NCI-H69 (cell line): ENCODE measurements around the gene MRC2.

Source experiments
- DNase-seq: peaks from one replicate; lab custom pipeline; 2025; lab: John Stamatoyannopoulos, UW

MRC2 gene

DNA sequence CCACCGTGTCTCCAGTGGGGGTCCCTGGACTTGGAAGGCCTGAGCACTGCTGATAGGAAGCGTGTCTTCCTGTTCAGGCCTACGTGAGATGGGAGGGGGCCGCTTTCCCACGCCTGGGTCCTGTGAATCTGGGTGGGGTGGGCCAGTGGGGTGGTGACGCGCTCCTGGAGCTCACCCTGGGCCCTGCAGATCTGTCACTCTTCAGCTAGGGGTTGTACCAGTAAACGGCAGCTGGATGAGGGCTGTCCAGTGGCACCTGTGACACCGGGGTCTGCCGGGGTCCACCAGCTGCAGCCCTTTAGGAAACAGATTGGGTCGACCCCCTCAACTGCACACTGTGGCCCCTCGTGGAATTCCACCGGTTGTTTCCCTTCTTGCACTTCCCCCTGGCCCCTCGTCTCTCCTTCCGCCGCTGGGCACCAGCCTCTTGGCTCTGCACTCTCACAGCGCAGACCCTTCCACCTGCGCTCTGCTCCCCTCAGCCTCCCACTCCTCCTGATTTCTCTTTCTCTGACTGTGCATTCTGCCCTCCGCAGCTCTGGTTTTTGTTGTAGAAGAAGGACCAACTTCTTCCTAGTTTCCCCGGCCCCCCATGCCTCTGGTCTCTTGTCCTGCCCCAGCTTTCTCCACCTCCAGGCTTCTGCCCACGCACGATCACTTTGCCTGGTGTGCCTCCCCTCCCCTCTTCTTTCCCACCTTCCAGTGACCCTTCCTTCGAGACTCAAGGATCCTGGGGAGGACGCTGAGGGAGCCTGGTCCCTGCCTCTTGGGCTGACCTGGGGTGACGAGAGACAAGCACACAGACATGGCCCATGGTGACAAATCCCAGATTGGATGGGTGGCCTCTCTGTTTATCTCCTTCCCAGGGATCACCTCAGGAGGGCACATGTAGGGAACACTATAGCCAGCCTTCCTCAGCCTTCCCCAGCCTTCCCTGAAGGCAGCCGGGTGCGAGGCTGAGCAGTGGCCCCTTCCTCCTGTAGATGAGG, 4.8 kb downstream of the MRC2 start:
- DNase-seq, result no peak

DNA sequence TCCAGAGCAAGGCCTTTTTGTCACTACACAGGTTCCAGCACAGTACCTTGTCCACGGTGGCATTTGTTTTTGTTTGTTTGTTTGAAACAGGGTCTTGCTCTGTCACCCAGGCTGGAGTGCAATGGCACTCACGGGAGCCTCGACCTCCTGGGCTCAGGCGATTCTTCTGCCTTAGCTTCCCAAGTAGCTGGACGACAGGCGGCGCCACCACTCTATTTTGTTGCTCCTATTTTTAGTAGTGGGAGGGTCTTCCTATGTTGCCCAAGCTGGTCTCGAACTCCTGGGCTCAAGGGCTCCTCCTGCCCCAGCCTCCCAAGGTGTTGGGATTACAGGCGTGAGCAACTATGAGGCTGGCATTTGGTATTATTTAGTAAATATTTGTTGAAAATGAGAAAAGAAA, 10.3 kb downstream of the MRC2 start:
- DNase-seq, result peak; percentile 62

DNA sequence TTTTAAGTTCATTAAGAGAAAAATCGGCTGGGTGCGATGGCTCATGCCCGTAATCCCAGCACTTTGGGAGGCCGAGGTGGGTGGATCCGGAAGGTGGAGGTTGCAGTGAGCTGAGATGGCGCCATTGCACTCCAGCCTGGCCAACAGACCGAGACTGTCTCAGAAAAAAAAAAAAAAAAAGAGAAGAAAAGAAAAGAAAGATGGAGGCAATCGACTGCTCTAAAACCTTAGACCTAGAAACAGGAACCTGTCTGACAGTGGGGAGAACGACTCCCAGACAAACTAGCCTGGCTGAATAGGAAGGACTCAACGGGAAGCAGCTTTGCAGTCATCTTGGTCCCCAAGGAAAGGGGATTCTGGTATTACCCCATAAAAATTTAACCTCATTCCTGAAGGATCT, 13.7 kb downstream of the MRC2 start:
- no peak for DNase-seq

DNA sequence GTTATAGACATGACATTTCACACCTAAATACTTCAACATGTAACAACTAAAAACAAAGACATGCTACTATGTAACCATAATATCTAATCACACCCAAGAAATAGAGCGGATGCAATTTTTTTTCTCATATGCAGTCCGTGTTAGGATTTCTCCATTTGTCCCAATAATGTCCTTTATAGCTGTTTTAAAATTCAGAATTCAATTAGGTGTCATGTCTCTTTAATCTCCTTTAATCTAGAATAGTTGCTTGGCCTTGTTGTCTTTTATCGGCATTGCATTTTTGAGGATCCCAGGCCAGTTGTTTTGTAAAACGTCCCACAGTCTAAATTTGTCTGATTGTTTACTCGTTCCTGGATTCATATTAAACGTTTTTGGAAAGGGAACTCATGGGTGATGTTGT, 14.5 kb downstream of the MRC2 start:
- no peak for DNase-seq

DNA sequence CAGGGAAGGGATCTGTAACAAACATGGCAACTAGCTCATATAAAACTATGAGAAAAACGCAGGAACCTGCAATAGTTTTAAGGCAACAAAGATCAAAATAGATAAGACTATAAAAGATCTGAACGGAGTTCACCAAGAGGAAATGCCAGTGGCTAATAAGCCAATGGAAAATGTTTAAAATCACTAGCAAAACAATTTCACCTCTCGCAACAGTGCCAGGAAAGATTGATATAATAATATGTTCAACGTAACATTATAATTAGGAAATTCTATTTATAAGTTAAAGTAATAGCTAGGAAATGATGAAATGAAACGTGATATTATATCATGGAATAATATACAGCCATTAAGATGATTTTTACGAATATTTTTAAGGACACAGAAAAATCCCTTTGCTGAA, 16.0 kb downstream of the MRC2 start:
- DNase-seq, result no peak

DNA sequence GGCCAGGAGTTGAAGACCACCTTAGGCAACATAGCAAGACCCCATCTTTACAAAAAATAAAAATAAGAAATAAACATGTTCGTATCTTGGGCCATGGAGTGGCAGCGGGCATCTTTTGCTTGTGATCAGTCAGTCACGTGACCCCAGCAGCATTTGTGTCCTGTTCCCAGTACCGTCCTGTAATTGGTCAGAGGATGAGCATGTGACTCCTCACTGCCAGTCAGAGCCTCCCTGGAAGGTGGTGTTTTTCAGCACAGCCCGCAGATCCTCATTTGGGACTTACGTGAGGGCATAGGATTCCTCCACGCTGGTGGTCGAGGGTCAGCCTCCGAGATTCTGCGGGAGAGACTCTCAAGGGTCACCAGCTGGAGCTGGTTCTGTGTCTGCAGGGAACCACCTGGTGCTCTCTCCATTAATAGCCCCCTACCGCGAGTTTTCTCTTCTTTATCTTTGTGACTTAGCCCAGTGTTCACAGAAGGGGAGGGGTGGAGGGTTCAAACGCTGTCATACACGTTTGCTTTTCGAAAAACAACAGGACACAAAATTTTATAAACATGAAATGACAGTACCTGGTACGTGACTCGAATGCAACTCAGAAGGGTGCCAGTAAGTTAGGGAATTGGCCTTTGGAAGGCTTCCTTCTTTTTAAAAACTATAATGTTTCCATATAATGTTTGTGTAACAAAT, 17.2 kb downstream of the MRC2 start:
- DNase-seq, result peak; percentile 97

DNA sequence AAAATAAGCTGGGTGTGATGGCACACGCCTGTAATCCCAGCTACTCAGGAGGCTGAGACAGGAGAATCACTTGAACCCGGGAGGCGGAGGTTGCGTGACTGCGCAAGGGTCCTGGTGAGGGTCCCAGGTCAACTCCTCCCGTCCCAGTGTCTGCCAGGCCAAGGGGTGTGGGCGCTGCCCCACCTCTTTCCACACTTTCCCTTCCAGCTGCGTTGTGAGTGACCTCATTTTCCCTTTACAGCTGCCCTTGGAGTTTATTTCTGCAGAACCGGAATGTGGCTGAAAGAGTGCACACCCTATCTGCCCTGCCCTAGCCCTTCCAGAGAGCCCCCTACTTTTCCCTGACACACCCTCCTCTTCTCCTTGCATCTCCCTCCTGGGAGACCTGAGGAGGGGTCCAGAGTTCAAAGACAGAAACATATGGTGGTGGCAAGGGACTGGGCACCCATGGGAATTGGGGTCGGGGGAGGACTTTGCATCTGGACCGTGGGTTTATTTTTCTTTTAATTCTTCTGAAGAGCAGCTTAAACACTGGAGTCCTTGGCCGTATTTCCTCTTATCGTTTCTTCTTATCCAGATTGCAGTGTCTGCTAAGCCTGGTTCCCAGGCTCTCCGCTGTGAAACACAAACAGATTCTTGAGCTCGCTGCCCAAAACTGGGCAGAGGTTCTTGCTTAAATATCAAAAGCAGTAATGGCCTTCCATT, 20.9 kb downstream of the MRC2 start:
- DNase-seq, result no peak

DNA sequence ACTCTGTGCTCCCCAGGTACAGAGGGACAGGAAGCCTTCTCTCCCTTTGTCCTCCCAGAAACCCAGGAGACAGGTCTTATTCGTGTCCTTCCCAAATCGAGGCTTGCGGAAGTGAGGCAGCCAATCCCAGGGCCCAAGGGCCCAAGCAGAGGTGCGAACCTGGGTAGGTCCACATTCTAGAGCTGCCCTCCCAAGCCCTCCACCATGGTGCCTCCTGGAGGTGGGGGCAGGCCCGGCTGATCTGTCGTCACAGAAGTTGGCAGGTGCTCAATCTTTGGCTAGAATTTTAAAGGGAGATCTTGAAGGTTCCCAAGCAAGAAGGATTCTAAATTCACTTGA, 21.5 kb downstream of the MRC2 start:
- no peak for DNase-seq

DNA sequence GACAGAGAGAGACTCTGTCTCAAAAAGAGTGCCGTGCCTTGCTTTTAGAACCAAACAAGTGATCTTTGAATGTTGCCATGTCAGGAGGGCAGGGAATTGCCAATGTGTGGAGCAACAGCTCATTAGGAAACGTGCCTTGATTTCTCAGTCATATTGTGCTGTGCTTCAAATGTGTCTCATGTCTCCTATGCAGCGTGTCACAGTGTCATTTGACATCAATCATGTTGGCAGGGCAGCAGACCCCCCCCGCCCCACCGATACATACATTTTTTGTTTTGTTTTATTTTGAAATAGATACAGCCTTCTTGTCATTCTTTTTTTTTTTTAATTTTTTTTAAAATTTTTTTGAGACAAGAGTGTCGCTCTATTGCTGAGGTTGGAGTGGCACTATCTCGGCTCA, 22.1 kb downstream of the MRC2 start:
- DNase-seq, result no peak

DNA sequence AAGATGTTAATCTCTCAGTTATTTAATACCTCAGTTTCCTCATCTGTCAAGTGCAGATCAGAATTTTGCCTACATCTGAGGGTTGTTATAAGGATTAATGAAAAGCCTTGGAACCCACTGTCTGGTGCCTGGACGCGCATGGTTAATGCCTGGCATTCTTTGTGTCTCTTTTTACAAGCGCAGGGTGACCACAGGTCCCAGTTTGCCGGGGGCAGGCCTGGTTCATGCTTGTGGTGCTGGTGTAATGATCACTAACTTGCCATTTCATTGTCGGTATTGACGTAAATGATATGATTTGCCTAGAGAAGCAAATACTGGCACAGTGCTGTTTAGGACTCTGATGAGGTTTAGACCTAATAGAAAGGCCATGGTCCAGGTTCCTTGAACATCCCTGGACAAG, 23.1 kb downstream of the MRC2 start:
- no peak for DNase-seq

DNA sequence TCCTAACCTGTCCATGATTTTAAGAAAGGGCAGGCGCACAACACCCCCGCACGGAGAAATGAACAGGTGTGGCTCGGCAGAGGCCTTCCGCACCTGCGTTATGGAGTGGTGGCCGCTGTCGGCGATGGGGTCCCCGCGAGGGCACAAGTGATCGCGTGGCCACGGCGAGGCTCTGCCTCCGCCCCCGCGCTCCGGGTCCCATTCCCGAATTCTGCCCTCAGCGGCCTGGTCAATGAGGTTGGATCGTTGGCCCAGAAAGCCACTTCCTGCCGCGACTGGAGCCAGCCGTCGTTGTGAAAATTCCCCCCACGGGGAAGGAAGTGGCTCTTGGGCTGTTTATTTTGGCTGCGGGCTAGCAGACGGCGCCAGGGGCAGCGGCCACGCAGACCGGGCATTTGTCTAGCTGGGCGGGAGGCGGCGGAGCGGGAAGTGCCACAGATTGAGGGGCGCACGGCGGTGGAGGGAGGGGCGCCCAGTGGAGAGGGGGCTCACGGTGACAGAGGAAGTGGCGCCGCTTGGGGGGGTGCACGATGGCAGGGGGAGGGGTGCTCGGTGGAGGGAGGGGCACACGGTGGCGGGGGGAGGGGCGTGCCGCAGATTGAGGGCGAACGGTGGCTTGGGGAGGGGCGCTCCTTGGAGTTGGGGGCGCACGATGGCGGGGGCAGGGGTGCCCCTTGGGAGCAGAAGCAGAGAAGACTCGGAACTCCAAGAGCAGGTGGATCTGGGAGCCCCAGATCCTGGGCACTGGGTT, 25.0 kb downstream of the MRC2 start:
- peak; percentile 84 for DNase-seq

DNA sequence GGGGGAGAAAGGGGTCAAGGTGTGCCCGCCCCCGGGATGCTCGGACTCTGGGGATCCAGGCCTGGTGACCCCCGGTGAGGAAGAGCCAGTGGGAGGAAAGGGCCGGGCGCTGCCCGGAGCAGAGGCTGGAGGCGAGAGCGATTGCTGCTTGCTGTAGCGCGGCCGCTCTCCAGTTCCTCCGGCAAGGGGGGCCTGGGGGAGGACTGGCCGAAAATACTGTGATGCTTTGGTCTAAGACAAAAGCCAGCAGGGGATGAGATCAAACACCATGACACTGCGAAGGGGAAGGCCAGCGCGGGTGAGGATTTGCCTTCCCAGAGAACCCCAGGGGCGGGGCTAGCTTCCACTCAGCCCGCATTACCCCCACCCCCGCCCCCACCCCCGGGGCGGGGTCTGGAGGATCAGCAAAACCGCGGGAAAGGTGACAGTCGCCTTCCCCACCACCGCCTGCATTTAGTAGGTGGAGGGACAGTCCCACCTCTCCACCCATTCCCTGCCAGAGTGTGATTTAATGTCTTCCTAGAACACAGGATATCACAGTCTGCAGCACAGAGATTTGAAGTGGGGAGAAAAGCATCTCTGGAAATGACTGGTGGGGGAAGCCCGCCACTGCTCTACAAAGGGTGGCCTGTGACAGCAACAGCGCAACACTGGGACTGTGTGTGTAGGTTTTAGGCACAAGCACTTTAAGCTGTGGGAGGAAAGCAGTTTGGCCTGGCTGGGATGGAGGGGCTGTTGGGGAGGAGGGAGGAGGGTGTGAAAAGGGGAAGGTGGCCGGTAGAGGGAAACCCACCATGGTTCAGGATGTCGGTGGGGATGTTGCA, 25.7 kb downstream of the MRC2 start:
- peak; percentile 90 for DNase-seq

DNA sequence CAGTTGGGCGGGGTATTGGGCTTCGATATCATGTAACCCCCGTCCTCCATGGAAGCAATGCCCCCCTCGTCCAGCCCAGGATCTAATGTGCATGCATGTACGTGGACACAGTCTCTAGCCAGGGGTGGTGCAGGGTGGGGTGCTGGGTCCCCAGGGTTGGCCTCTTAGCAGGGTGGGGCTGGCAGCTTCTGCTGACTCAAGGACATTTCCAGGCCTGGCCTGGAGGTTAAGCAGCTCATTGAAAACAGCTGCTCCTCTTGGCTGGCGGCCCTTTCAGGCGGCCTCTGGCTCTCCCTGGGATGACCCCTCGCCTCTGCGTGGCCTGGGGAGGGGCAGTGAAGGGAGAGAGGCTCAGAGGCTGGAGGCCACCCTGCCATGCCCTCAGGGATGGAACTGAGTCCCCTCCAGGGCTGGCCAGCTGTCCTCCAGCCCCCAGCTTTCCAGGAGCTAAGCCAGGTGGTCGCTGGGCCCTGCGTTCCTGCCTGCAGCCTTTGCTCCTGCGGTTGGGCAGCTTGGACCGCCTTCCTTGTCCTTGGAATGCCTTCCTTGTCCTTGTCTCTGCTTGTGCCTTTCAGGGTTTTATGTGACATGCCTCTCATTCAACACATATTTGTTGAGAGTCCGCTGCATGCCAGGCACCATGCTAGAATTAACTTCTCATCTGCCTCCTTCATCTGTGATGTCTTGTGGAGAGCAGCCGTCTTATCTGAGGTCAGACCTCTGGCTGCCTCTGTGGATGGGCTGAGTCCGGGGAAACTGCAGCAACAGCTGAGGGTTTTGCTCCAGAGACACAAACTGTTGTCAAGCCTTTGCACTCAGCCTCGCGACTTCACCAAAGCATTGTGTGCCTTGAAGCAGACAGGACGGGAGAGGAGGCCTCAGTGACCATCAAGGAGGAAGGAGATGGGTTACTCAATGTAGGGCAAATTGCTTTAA, 26.6 kb downstream of the MRC2 start:
- DNase-seq, result no peak

DNA sequence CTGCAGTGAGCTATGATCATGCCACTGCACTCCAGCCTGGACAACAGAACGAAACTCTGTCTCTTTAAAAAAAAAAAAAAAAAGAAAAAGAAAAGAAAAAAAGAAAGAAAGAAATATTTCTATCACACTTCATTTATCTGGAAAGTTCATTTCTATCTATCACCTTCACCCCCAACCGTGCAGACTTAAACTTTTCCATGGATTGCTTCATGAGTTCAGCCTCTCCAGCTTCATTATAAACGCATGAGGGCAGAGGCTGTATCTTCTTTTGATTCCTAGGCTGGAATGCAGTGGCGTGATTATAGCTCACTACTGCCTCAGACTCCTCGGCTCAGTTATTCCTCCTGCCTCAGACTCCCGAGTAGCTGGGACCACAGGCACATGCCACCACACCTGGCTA, 28.2 kb downstream of the MRC2 start:
- DNase-seq, result no peak

DNA sequence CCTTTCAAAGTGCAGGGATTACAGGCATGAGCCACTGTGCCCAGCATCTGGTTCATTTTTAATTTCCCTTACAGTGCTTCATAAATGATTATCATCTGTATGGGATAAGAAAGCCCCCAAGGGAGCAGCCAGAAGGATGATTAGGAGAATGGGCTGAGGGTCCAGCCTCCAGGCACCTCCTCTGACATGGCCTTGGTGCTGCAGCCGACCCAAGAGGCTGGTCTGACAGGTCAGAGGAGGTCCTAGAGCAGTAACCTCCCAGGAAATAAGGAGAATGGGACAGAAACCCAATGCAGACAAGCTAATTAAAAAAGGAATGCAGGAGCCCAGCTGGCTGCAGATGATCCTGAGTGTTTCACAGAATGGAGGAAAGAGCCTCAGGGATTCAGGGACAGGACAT, 29.0 kb downstream of the MRC2 start:
- no peak for DNase-seq

DNA sequence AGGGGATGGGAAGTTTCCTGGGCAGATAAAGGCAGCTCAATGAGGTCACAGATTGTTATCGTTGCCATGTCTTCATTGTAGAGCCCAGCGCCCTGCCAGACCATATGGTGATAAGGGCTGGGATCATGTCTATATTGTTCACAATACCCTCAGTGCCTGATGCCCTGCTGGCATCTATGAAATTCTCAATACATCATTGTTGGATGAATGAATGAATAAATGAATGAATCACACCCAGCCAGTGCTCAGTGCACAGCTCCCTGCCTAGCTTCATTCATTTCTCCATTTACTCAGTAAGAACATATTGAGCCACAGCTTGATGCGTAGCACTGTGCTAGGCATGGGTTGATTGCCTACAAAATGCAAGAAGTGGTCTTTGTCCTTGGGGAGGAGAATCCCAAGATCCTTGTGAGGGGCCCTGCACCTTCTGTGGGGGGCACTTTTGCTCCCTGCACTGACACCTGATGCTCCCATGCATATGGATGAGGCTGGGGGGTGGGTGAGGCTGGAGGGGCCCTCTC, 29.7 kb downstream of the MRC2 start:
- no peak for DNase-seq

DNA sequence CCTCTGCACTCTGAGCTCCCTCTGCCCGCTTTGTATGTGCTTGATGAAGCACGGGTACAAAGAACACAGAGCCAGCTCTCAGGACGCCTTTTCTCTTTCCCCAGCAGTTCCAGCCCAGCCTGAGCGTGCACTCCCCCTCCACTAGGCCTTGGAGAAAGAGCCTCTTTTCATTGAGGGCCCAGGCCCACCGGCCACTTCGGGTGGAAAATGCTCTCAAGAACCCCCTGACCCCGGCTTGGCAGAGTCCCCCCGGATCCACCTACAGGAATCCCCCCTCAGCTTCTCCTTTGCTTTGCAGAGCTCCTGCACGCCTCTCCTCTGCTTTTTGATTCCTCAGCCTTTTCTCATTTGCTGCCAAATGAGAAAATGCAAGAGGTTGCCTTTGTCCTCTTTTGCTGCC, 30.2 kb downstream of the MRC2 start:
- DNase-seq, result no peak

DNA sequence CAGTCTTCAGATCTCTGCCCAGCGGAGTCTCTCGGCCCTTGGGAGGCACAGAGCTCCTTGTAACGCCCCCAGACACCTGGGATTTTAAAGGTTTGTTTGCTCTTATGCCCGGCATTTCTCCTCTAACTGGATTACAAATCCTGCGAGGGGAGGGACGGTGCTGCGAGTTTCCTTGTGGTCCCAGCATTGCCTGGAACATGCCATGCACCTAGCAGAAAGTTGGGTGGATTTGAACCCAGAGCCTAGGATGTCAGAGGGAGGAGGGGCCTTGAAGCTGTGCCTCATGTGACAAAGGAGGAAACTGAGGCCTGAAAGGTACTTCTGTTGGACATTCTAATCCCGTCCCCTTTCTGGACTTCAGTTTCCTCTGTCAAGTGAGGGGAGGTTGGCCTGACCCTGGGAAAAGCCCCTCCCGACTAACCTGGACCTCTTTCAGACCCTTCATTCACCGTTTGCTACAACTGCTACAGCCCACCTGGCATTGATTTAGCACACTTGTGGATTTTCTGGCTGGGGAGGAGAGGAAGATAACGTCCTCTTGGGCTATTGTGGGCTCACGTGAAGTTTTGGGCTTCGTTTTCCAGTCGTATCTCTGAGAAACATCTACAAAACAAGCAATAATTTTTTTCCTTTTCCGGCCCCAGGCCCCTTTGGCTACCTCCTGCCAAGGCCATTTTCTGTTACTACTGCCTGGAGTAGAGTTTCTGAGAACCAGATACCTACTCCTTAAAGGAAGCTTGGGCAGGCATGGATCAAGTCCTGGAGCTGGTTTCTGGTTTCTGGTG, 30.9 kb downstream of the MRC2 start:
- no peak for DNase-seq

DNA sequence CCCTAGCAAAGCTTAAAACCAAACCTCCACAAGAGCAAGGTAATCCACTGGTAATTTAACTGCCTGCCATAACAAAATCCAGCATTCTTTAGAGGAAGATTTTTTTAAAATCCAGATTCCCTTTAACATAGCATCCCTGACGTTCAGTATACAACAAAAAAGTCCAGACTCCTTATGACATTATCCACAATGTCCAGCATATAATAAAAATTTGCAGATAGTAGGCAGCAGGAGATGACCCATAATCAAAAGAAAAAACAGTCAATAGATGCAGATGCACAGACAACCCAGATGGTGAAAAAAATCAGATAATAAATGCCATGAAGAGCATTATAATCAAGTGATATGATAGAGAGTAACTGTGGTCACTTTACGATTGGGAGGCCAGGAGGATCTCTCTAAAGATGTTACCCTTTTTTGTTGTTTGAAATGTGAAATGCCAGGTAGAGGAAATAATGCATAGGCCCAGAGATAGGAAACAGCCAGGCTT, 33.2 kb downstream of the MRC2 start:
- no peak for DNase-seq
